Measurements from ENCODE around the gene DEUP1.

Gene DEUP1

DNA sequence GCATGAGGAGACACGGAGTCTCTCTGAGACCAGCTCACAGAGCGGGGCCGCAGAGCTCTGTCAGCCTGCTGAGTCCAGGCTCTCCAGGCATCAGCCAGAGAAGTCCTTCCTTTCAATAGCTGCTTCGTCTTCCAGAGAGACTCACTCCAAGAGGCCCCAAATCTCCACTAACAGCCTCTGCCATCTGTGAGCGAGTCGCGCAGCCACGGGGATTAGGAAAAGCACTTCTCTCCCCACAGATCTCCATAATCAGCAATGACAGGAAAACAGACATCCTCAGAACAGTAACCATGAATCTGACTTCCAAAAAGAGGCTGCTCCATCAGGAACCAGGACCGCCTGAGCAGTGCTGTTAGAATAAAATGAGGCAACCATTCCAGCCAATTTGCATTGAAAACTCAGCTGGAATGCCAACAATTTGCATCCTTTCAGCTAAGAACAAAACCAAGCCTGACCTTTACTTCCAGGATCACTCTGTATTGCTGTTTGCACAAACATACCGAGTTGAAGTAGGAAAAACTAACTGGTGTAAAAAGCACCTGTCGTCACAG is 147.2 kb downstream of the DEUP1 start:
- POLR2A ChIA-PET (ENCODE audit: low non-redundant PET), result no interaction called here
- H3K27ac ChIP-seq, result no peak overlapping the region

DNA sequence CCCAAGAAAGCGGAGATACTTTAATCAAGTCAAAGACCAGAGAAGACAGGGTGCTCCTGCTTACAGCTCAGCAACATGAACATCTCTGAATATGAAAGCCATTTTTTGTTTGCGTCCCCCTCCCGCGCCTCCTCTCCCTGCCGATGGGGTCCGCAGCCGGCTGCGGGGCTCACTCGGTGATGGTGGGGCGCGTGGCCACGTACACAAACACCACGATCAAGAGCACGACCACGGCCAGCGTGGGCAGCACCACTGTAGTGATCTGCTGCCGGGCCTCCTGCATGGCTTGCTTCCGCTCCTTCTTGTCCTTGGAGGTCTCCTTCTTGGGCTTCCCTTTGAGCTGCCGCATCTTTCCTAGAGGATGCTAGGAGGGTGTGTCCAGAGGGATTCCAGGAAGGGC is 148.3 kb downstream of the DEUP1 start:
- DNase-seq (ENCODE audit: low spot score), result no peak
- TF ChIP-seq, protein P1, sequence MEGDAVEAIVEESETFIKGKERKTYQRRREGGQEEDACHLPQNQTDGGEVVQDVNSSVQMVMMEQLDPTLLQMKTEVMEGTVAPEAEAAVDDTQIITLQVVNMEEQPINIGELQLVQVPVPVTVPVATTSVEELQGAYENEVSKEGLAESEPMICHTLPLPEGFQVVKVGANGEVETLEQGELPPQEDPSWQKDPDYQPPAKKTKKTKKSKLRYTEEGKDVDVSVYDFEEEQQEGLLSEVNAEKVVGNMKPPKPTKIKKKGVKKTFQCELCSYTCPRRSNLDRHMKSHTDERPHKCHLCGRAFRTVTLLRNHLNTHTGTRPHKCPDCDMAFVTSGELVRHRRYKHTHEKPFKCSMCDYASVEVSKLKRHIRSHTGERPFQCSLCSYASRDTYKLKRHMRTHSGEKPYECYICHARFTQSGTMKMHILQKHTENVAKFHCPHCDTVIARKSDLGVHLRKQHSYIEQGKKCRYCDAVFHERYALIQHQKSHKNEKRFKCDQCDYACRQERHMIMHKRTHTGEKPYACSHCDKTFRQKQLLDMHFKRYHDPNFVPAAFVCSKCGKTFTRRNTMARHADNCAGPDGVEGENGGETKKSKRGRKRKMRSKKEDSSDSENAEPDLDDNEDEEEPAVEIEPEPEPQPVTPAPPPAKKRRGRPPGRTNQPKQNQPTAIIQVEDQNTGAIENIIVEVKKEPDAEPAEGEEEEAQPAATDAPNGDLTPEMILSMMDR (conservative IDR thresholded peaks at IDR 0.05; ENCODE audit: low read depth), result no peak
- CTCF ChIA-PET, result no interaction called here
- H3K27ac ChIP-seq, result no peak overlapping the region
- POLR2A ChIA-PET (ENCODE audit: low non-redundant PET), result no interaction called here

More for the DNA sequence above, 147.2 kb downstream of the DEUP1 start:
- no peak for DNase-seq (ENCODE audit: low spot score)
- TF ChIP-seq, protein P1 (conservative IDR thresholded peaks at IDR 0.05; ENCODE audit: low read depth), result no peak
- CTCF ChIA-PET, result no interaction called here

DNA sequence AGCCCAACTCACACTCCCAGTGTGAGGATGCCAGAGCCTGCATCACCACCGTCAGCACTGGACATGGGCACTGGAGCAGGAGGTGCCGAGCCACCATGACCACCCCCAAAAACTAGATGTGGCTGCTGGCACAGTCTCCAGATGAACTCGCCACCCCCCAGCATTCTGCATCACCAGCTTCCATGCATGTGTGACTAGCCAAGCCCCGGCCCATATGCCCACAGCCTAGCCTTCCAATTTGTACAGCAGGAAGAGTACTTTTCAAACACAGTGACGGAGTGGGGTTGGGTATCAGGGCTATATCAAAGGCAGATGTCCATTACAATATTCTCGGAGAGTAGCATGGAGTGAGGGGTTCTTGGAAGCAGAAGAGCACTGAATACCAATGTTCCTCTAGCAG is 149.7 kb downstream of the DEUP1 start:
- TF ChIP-seq, protein P1 (conservative IDR thresholded peaks at IDR 0.05; ENCODE audit: low read depth), result no peak
- ChIA-PET POLR2A (ENCODE audit: low non-redundant PET) (interaction anchor here (0.5 kb wide), 1 partner anchor 35 kb away, joined by 3 read pairs; no protein-coding TSS in a partner anchor), CTCF (no interaction called here)
- no peak for DNase-seq (ENCODE audit: low spot score)
- H3K27ac ChIP-seq, result no peak overlapping the region

DNA sequence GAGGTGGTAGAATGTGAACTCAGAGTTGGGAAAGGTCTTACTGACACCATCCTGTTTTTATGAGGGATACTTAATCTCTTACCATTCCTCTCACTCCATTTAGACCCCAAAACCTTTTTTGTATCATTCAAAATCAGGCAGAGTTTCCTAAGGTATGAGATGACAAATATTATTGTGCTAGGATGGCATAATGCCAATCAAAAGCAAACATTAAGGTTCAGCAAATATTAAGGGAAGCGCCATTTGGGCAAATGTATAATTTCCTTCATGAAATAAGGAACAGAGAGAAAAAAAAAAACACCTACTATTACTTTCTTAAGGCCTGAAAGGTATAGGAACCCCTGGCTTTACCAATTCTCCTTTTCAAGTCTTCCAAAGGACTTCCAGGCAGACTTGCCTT is 150.2 kb downstream of the DEUP1 start:
- TF ChIP-seq, protein P1 (conservative IDR thresholded peaks at IDR 0.05; ENCODE audit: low read depth), result no peak
- no peak overlapping the region for H3K27ac ChIP-seq
- CTCF ChIA-PET, result interaction anchor here (0.6 kb wide), 1 partner anchor 159 kb away, joined by 4 read pairs; no protein-coding TSS in a partner anchor
- POLR2A ChIA-PET (ENCODE audit: low non-redundant PET), result no interaction called here
- DNase-seq (ENCODE audit: low spot score), result no peak

DNA sequence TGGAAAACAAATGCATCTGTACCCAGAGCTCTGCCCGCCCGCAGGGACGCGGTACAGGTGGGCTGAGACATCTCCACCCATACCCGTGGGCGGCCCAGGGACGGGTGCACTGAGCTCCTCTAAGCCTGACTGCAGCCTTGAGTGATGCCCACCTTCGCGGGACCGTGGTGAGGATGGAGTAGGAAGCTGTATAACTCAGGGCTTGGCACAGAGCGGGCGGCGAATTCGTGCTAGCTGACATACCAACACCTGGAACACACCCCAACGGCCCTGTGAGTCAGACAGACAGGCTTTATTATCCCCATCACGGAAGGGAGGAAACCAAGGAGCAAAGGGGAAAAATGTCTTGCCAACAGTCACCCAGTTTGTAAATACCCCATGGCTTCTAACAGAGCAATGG is 150.7 kb downstream of the DEUP1 start:
- CTCF ChIA-PET, result interaction anchor here (0.6 kb wide), 1 partner anchor 159 kb away, joined by 4 read pairs; no protein-coding TSS in a partner anchor
- TF ChIP-seq, protein P1 (conservative IDR thresholded peaks at IDR 0.05; ENCODE audit: low read depth), result no peak
- peak; percentile 55 for DNase-seq (ENCODE audit: low spot score)
- H3K27ac ChIP-seq, result no peak overlapping the region
- POLR2A ChIA-PET (ENCODE audit: low non-redundant PET), result no interaction called here

DNA sequence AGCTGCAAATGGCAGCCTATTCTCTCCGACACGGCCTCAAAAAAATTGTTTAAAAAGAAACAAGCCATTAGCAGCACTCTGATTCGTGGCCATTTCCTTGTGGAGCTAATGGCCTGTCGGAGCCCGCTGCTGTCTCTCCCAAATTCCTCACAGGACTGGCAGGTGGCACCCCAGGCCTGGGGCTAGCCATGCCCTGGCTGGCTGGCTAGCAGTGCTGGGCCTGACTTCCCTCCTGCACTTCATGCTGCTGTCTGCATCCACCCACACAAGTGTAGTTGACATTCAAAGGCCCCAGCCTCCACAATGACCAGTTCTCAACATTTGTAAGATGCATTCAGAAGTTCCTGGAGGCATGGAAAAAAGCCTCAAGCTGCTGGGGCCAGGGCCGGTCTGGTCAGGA is 151.2 kb downstream of the DEUP1 start:
- TF ChIP-seq, protein P1 (conservative IDR thresholded peaks at IDR 0.05; ENCODE audit: low read depth), result no peak
- ChIA-PET CTCF (interaction anchor here (0.6 to 0.9 kb wide), 2 partner anchors 10 to 19 kb away, joined by 3 read pairs; no protein-coding TSS in a partner anchor), POLR2A (ENCODE audit: low non-redundant PET) (no interaction called here)
- DNase-seq (ENCODE audit: low spot score), result peak; percentile 9
- H3K27ac ChIP-seq, result no peak overlapping the region
